Adrenal gland (tissue), 5 donors: ENCODE results near the gene SELENOW.

Source experiments
- POLR2A ChIP-seq, 2 donors: fragments of 450-650 bp; IDR thresholded peaks; one replicate each; pipeline ENCODE4 v1.6.1; 2017; ENCODE audit warnings: antibody characterized with exemption in 2 of 2, mild to moderate bottlenecking in 2 of 2, moderate library complexity in 1 of 2
- TF ChIP-seq, protein P1 (sequence below), 6 experiments: fragments of 450-650 bp in 4 of 6; fragments of 200-600 bp in 2 of 6; sonication (generic) in 1 of 6; IDR thresholded peaks; 1 replicate in 5 of 6; 2 replicates in 1 of 6; pipeline versions ENCODE4 v1.5.1 to v1.8.0; 2016 to 2021; ENCODE audit warnings: antibody characterized with exemption in 6 of 6, mild to moderate bottlenecking in 2 of 6, moderate library complexity in 1 of 6
- donor health status: DM: no; HTN: no; CAD: no.

GRCh38 chr19:47778954-47779351 is 450 bp downstream of the SELENOW start:
- TF ChIP-seq POLR2A (IDR thresholded peaks at IDR 0.05): no peak
- TF ChIP-seq, protein P1, sequence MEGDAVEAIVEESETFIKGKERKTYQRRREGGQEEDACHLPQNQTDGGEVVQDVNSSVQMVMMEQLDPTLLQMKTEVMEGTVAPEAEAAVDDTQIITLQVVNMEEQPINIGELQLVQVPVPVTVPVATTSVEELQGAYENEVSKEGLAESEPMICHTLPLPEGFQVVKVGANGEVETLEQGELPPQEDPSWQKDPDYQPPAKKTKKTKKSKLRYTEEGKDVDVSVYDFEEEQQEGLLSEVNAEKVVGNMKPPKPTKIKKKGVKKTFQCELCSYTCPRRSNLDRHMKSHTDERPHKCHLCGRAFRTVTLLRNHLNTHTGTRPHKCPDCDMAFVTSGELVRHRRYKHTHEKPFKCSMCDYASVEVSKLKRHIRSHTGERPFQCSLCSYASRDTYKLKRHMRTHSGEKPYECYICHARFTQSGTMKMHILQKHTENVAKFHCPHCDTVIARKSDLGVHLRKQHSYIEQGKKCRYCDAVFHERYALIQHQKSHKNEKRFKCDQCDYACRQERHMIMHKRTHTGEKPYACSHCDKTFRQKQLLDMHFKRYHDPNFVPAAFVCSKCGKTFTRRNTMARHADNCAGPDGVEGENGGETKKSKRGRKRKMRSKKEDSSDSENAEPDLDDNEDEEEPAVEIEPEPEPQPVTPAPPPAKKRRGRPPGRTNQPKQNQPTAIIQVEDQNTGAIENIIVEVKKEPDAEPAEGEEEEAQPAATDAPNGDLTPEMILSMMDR (IDR thresholded peaks at IDR 0.05): no peak
